ENCODE results near the gene CCSER1. TPM values are rescaled to one million over a fixed set of nuclear protein-coding genes. Genes with fewer than 3 reads are reported as not detected.
"Not testable (repeated sequence)": the region's sequence is repeated elsewhere in the genome, so short reads cannot be mapped to it uniquely, and the experiment has no call there.

CCSER1 gene
- total RNA-seq, 4 donors from 2014 or later = 3.2 to 17.3 (median 10.2) TPM

DNA sequence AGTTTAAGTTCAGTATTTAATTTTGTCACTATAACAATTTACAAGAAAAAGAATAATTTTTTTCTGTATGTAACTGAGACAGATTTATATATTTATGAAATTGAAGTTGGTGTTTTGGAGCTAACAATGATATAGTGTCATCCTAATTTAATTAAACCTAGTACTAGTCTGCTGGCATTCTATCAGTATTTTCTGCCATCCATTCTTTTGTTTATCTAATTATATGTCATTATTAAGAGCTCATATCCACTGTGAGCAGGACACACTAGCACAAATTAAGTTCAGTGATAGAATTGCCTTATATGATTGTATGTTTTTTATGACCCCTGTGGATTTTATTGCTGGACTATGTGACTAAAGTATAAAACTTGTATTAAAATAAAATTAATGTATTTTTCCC, 996.5 kb downstream of the CCSER1 start:
- ATAC-seq (ENCODE audit: low FRiP score) = no peak
- no peak for DNase-seq (ENCODE audit: low spot score)
- no peak for TF ChIP-seq CTCF (IDR thresholded peaks at IDR 0.05)

DNA sequence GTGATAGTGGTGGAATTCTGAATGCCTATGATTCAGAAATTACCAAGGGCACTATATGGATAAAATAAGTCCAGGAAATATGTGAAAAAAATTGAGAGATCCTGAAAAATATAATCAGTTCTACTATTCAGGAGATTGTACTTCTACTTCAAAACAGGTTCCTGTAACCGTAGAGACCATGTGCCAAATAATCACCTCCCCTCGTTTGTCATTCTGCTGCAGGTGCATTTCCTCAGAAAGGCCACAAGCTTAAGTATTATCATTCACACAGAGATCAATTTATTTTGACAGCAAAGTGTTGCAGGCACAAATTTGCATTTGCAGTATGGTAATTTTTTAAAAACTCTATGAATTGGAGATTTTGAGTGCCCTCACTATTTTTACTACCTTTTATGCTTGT, 1000.0 kb downstream of the CCSER1 start:
- ATAC-seq (ENCODE audit: low FRiP score) (no peak), DNase-seq (ENCODE audit: low spot score) (no peak)
- TF ChIP-seq CTCF (IDR thresholded peaks at IDR 0.05) = no peak

DNA sequence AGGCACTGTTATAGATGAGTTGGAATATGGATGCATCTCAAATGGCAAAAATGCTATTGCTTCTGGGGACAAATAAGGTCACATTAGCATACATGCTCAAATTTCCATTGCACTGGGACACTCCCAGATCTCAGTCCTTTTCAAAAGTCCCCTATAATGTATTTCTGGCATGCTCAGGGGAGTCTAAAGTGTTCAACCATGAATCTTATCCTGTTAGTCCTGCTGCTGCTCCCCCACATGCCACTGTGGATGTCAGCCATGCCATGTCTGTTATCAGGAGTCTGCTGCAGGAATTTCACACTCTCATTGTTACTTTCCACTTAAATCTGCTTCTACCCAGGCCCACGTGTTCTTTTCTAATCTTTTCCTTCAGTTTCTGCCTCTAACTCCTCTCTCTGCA, 1000.6 kb downstream of the CCSER1 start:
- ATAC-seq (ENCODE audit: low FRiP score) (no peak), DNase-seq (ENCODE audit: low spot score) (no peak)
- TF ChIP-seq CTCF (IDR thresholded peaks at IDR 0.05) = no peak

DNA sequence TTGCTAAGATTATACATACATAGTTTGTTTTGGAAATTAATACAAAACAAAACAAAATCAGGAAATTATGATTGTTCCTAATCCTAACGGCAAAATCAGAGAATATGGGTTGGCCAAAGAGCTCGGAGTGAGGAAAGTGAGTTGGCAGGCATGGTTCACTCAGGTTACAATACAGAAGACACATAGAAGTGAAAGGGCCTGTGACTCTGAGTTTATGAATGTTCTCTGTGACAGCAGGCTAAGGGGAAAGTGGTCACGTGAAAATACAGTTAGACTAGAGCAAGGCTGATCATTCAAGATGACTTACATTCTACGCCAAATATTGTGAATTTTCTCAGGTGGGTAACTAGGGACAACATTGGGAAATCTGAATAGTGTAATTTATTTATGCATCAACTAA, 1001.3 kb downstream of the CCSER1 start:
- TF ChIP-seq CTCF (IDR thresholded peaks at IDR 0.05) = no peak
- ATAC-seq (ENCODE audit: low FRiP score) = no peak
- no peak for DNase-seq (ENCODE audit: low spot score)

GRCh38 chr4:91147067-91147466, 1019.9 kb downstream of the CCSER1 start:
- ATAC-seq (ENCODE audit: low FRiP score) (no peak), DNase-seq (ENCODE audit: low spot score) (no peak)
- TF ChIP-seq CTCF (IDR thresholded peaks at IDR 0.05) = no peak

DNA sequence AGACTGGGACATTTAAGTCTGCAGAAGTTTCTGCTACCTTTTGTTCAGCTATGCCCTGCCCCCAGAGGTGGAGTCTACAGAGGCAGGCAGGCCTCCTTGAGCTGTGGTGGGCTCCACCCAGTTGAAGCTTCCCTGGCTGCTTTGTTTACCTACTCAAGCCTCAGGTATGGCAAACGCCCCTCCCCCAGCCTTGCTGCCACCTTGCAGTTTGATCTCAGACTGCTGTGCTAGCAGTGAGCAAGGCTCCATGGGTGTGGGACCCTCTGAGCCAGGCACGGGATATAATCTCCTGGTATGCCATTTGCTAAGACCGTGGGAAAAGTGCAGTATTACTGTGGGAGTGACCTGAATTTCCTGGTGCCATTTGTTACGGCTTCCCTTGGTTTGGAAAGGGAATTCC, 1026.8 kb downstream of the CCSER1 start:
- not testable (repeated sequence) for DNase-seq (ENCODE audit: low spot score); ATAC-seq (ENCODE audit: low FRiP score)

- ATAC-seq (ENCODE audit: low FRiP score) = not testable (repeated sequence)
Observed at GRCh38 chr4:91167864-91168653, 1040.9 kb downstream of the CCSER1 start.

GRCh38 chr4:91170768-91171167, 1043.6 kb downstream of the CCSER1 start:
- TF ChIP-seq CTCF (IDR thresholded peaks at IDR 0.05) = no peak
- DNase-seq (ENCODE audit: low spot score) (no peak), ATAC-seq (ENCODE audit: low FRiP score) (no peak)

More at GRCh38 chr4:91167864-91168653, 1040.9 kb downstream of the CCSER1 start:
- DNase-seq (ENCODE audit: low spot score) = not testable (repeated sequence)

Measured in omental fat pad (tissue), 4 donors.